IMR-90 (cell line): ENCODE measurements around the gene GKN2. TPM values are rescaled to one million over a fixed set of nuclear protein-coding genes. Genes with fewer than 3 reads are reported as not detected.

ENCODE experiments used
- ATAC-seq: fragments of 200-7000 bp; cut with Tn5 transposase; 2 replicates; pipeline ENCODE4 v1.9.1; 2020; ENCODE audit warnings: low read depth, mild to moderate bottlenecking, moderate library complexity
- Bru-seq: library from RNA; stranded (reverse); fragments of 400-500 nt; gene quantifications from one replicate; lab custom pipeline; 2021; lab: Mats Ljungman, UMichigan
- BruChase-seq, 2 experiments: library from RNA; stranded (reverse); fragments of 400-500 nt; gene quantifications; one replicate each; lab custom pipeline; 2021; lab: Mats Ljungman, UMichigan
- BruUV-seq: library from RNA; stranded (reverse); fragments of 400-500 nt; replicated peaks from 2 replicates; lab custom pipeline; 2021; lab: Mats Ljungman, UMichigan
- CTCF ChIA-PET: fragments of 300-600 bp; formaldehyde crosslinking; extraction: SDS; loops from one replicate; lab custom pipeline; 2021; ENCODE audit warnings: antibody characterized with exemption; lab: Yijun Ruan, JAX
- POLR2A ChIA-PET: fragments of 300-600 bp; sonication (Branson Sonifier 250); formaldehyde crosslinking; loops from one replicate; lab custom pipeline; 2022; ENCODE audit warnings: antibody characterized with exemption; ENCODE audit not compliant: unreplicated experiment; lab: Charles Lee
- DNase-seq: peaks from one replicate; pipeline ENCODE4 v3.0.0; 2013
- H2AFZ ChIP-seq: replicated peaks from 2 replicates; pipeline ENCODE3; 2013; ENCODE audit warnings: low read length, mild to moderate bottlenecking; ENCODE audit not compliant: poor library complexity
- H2AK5ac ChIP-seq: 2 replicates; pipeline ENCODE4 v1.6.1; 2013; ENCODE audit warnings: low read depth, low read length, inconsistent platforms
- H2AK9ac ChIP-seq: replicated peaks from 2 replicates; pipeline ENCODE3; 2013; ENCODE audit warnings: mild to moderate bottlenecking, low read depth, low read length, moderate library complexity; ENCODE audit not compliant: poor library complexity
- H2BK120ac ChIP-seq: 2 replicates; pipeline ENCODE4 v1.6.1; 2013; ENCODE audit warnings: low read depth, low read length, inconsistent platforms
- H2BK15ac ChIP-seq: 3 replicates; pipeline ENCODE4 v1.6.1; 2013; ENCODE audit warnings: low read depth, low read length, inconsistent platforms
- H2BK20ac ChIP-seq: 2 replicates; pipeline ENCODE4 v1.6.1; 2013; ENCODE audit warnings: low read depth, mild to moderate bottlenecking, inconsistent platforms, low read length, moderate library complexity
- H2BK5ac ChIP-seq: 2 replicates; pipeline ENCODE4 v1.6.1; 2013; ENCODE audit warnings: mild to moderate bottlenecking, low read depth, low read length, inconsistent platforms; ENCODE audit not compliant: poor library complexity, severe bottlenecking
- H3K14ac ChIP-seq: replicated peaks from 2 replicates; pipeline ENCODE4 v1.6.1; 2013; ENCODE audit warnings: low read depth, low read length, inconsistent platforms
- H3K18ac ChIP-seq: 2 replicates; pipeline ENCODE4 v1.6.1; 2013; ENCODE audit warnings: low read depth, low read length, control low read depth
- H3K23ac ChIP-seq: 2 replicates; pipeline ENCODE4 v1.6.1; 2013; ENCODE audit warnings: low read depth, low read length, inconsistent platforms
- H3K27ac ChIP-seq: 2 replicates; pipeline ENCODE4 v1.5.1; 2013; ENCODE audit warnings: mild to moderate bottlenecking, control low read depth, low read length; ENCODE audit not compliant: insufficient read depth
- H3K27me3 ChIP-seq: 2 replicates; pipeline ENCODE4 v1.6.1; 2013; ENCODE audit warnings: low read length; ENCODE audit not compliant: control insufficient read depth, insufficient read depth
- H3K36me3 ChIP-seq: 2 replicates; pipeline ENCODE4 v1.6.1; 2013; ENCODE audit warnings: low read length, mixed read lengths; ENCODE audit not compliant: control insufficient read depth, insufficient read depth
- H3K4ac ChIP-seq: 2 replicates; pipeline ENCODE4 v1.6.1; 2013; ENCODE audit warnings: low read depth, low read length, inconsistent platforms
- H3K4me1 ChIP-seq: 2 replicates; pipeline ENCODE4 v1.6.1; 2013; ENCODE audit warnings: low read length, mixed read lengths; ENCODE audit not compliant: control insufficient read depth, insufficient read depth
- H3K4me2 ChIP-seq: 2 replicates; pipeline ENCODE4 v1.6.1; 2013; ENCODE audit warnings: low read depth, mild to moderate bottlenecking, control low read depth, low read length, moderate library complexity
- H3K4me3 ChIP-seq: 2 replicates; pipeline ENCODE4 v1.5.1; 2013; ENCODE audit warnings: low read depth, mild to moderate bottlenecking, control low read depth, low read length, moderate library complexity; ENCODE audit not compliant: insufficient read depth
- H3K56ac ChIP-seq: 2 replicates; pipeline ENCODE4 v1.6.1; 2013; ENCODE audit warnings: low read length, inconsistent platforms; ENCODE audit not compliant: insufficient read depth; ENCODE audit errors: extremely low read depth
- H3K79me1 ChIP-seq, 2 experiments: 2 replicates each; pipeline ENCODE4 v1.6.1; 2013; ENCODE audit warnings: low read length in 2 of 2, inconsistent platforms in 1 of 2, low read depth in 1 of 2
- H3K9ac ChIP-seq: 2 replicates; pipeline ENCODE4 v1.6.1; 2013; ENCODE audit warnings: low read depth, low read length, control low read depth
- H3K9me1 ChIP-seq: 2 replicates; pipeline ENCODE4 v1.6.1; 2013; ENCODE audit warnings: low read length, inconsistent platforms; ENCODE audit not compliant: insufficient read depth
- H3K9me3 ChIP-seq: 2 replicates; pipeline ENCODE4 v1.6.1; 2013; ENCODE audit warnings: low read length; ENCODE audit not compliant: control insufficient read depth, insufficient read depth
- H4K20me1 ChIP-seq: 2 replicates; pipeline ENCODE4 v1.6.1; 2013; ENCODE audit warnings: low read length, inconsistent platforms; ENCODE audit not compliant: insufficient read depth
- H4K5ac ChIP-seq: 2 replicates; pipeline ENCODE4 v1.6.1; 2013; ENCODE audit warnings: mild to moderate bottlenecking, low read depth, low read length, control low read depth
- H4K8ac ChIP-seq, 2 experiments: 2 replicates each; pipeline ENCODE4 v1.6.1; 2013; ENCODE audit warnings: low read depth in 2 of 2, low read length in 2 of 2, control low read depth in 1 of 2, inconsistent platforms in 1 of 2
- H4K91ac ChIP-seq: 2 replicates; pipeline ENCODE4 v1.6.1; 2013; ENCODE audit warnings: low read depth, low read length, inconsistent platforms; ENCODE audit not compliant: insufficient read depth
- BHLHE40 ChIP-seq: fragments of 150-350 bp; IDR thresholded peaks from 2 replicates; pipeline ENCODE4 v1.6.1; 2016; ENCODE audit warnings: mild to moderate bottlenecking, low read depth, low read length
- CHD1 ChIP-seq: IDR thresholded peaks from 2 replicates; pipeline ENCODE4 v1.6.1; 2012; ENCODE audit warnings: low read depth, low read length, improper control_type of control experiment
- CTCF ChIP-seq: conservative IDR thresholded peaks from 2 replicates; pipeline ENCODE4 v1.5.1; 2012; ENCODE audit warnings: mild to moderate bottlenecking, low read depth, low read length, improper control_type of control experiment
- FOS ChIP-seq: fragments of 150-350 bp; IDR thresholded peaks from 2 replicates; pipeline ENCODE4 v1.6.1; 2016; ENCODE audit warnings: low read depth, low read length
- MXI1 ChIP-seq: IDR thresholded peaks from 2 replicates; pipeline ENCODE4 v1.6.1; 2012; ENCODE audit warnings: low read depth, mild to moderate bottlenecking, low read length, moderate library complexity, borderline replicate concordance
- NFE2L2 ChIP-seq: fragments of 150-350 bp; IDR thresholded peaks from 2 replicates; pipeline ENCODE4 v1.6.1; 2016; ENCODE audit warnings: low read depth, mild to moderate bottlenecking, low read length
- RCOR1 ChIP-seq: IDR thresholded peaks from 2 replicates; pipeline ENCODE4 v1.6.1; 2012; ENCODE audit warnings: mild to moderate bottlenecking, low read length, improper control_type of control experiment; ENCODE audit not compliant: insufficient replicate concordance
- WGBS, 2 experiments: methylation state at CpG; one replicate each; pipeline versions ENCODE4 v1.1.5 to v1.1.7; 2013; ENCODE audit warnings: missing lambda C conversion rate in 2 of 2; ENCODE audit not compliant: insufficient read length in 1 of 2; ENCODE audit errors: extremely low coverage in 2 of 2; 5-methylcytosine and 5-hydroxymethylcytosine counted together
- dilution Hi-C: fragments of 300-500 bp; cut with HindIII; formaldehyde crosslinking; loops from one replicate; pipeline ENCODE4 v1.14.3; 2018; ENCODE audit warnings: low sequenced_read_pairs; ENCODE audit not compliant: unreplicated experiment
- in situ Hi-C: fragments of 300-500 bp; cut with MboI; formaldehyde crosslinking; loops from 3 replicates; pipeline ENCODE4 v1.14.3; 2019; ENCODE audit warnings: low sequenced_read_pairs, inconsistent platforms, mixed read lengths
- intact Hi-C: fragments of 100-400 bp; cut with micrococcal nuclease; formaldehyde crosslinking; loops from 2 replicates; pipeline ENCODE4 v1.10.0; 2022
- long read RNA-seq: library from polyadenylated mRNA; unstranded; transcript quantifications from one replicate; pipeline ENCODE4 v2.0.0, GENCODE V29; 2021; ENCODE audit not compliant: unreplicated experiment
- polyA plus RNA-seq, 3 experiments: library from polyadenylated mRNA; depleted of rRNA; stranded (reverse); fragments of >200 nt; gene quantifications; 2 replicates each; pipeline ENCODE4 v1.2.3, GENCODE V29; 2012; ENCODE audit warnings: low replicate concordance in 1 of 3
- total RNA-seq: library from RNA; depleted of rRNA; stranded (reverse); fragments of >200 nt; gene quantifications from 2 replicates; pipeline ENCODE4 v1.2.3, GENCODE V29; 2012; rRNA removed

Gene GKN2
- total RNA-seq (not detected in 2 replicates), polyA plus RNA-seq (2012; rRNA removed) (not detected in 2 replicates), Bru-seq, nascent RNA (not detected), BruChase-seq, experiment 1, labeled RNA remaining after a 6-hour chase (not detected), BruChase-seq, experiment 2, labeled RNA remaining after a 2-hour chase (percentile 6 among the genes with signal in this experiment)
- not detected in 2 replicates for polyA plus RNA-seq (2012; cell fraction: cytosol; rRNA removed)
- not detected in 2 replicates for polyA plus RNA-seq (2012; cell fraction: nucleus; rRNA removed; ENCODE audit: low replicate concordance)
- long read RNA-seq = 0 reads

DNA sequence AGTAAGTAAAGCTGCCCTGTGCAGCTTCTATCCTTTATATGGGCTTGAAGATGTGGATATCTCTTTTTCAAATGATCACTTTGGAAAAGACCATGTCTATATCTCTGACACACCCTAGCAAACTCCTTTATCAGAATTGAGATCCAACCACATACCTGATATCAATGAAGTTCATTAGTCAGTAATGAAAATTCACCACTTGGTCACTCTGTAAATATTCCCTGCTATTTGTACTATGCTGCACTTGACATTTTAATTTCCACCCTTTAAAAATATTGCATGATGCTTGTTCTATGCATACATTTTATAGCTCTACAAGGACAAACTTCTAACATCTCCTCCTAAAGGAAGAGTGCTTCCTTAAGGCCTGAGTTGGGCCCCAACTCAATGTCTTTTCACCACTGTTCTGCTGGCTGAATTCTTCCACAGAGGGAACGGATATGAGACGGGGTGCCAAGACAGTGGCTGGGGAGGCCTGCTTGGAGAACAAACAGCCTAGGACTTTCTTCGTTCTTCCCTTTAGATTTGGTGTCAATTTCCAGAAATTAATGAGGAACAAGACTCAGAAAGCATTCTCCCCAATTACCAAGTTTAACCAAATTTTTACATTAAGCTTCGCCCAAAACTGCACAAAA is at the start of gene GKN2:
TSS of gene GKN2 (minus strand) at position 7 of the 635 bp plus-strand sequence. CDS start 32 bp downstream, outside the sequence.
- no peak for ATAC-seq
- H2BK20ac ChIP-seq = no peak within 1 kb of the TSS

More for the DNA sequence above, at the start of gene GKN2:
- Histone ChIP-seq H3K4ac (no peak within 1 kb of the TSS), H4K8ac (no peak within 1 kb of the TSS), H2BK15ac (no peak within 1 kb of the TSS), H3K56ac (no peak within 1 kb of the TSS), H2BK120ac (no peak within 1 kb of the TSS), H3K9me3 (no peaks in the 10 kb centered on the region), H3K27ac (no peak within 1 kb of the TSS), H4K20me1 (no peaks in the 10 kb centered on the region), H3K18ac (no peak within 1 kb of the TSS), H3K27me3 (no peaks in the 10 kb centered on the region), H2AK9ac (no peak within 1 kb of the TSS), H4K91ac (no peak within 1 kb of the TSS), H3K9ac (no peak within 1 kb of the TSS), H3K14ac (no peak within 1 kb of the TSS), H4K5ac (no peak within 1 kb of the TSS), H3K4me3 (no peak within 1 kb of the TSS), H3K23ac (no peak within 1 kb of the TSS), H2AK5ac (no peak within 1 kb of the TSS), H3K9me1 (no peaks in the 10 kb centered on the region), H2BK5ac (no peak within 1 kb of the TSS), H3K79me1 (no peaks in the 10 kb centered on the region), H3K4me1 (no peaks in the 10 kb centered on the region), H3K36me3 (no peaks in the 10 kb centered on the region), H2AFZ (no peak within 1 kb of the TSS), H3K4me2 (no peak within 1 kb of the TSS)
- CTCF ChIA-PET = interaction anchor here (2.3 kb wide), 1 partner anchor 10 kb away, joined by 8 read pairs; no protein-coding TSS in a partner anchor
- 93% methylated on average over 2 of the region's 4 CpGs; no CpG with 5 or more reads in 1 of the 2 experiments for WGBS, 2 experiments
- POLR2A ChIA-PET = no interaction called here
- no TSS peak for BruUV-seq
- in situ Hi-C loops = no loop called here
- intact Hi-C loops = no loop called here
- dilution Hi-C loops = no loop called here
- no peak for TF ChIP-seq FOS
- no peak for TF ChIP-seq CTCF
- TF ChIP-seq CHD1 = no peak
- no peak for TF ChIP-seq BHLHE40
- TF ChIP-seq RCOR1 = no peak
- no peak for TF ChIP-seq MXI1
- TF ChIP-seq NFE2L2 = no peak
- no peak for DNase-seq
